Measurements from ENCODE around the gene DSCAML1. TPM values are rescaled to one million over a fixed set of nuclear protein-coding genes. Genes with fewer than 3 reads are reported as not detected.

Gene DSCAML1
- total and polyA plus RNA-seq, 10 of the 15 experiments (the other 5 are each of a cell fraction or from before 2014, with no cell fraction given), result 0.03 to 0.18 (median 0.06) TPM; not detected in 1

GRCh38 chr11:117836077-117836960 is 39.3 kb upstream of the DSCAML1 start:
- H4K20me1 ChIP-seq (ENCODE audit: control insufficient read depth, insufficient read depth), result no peaks in the 10 kb centered on the region
- in situ Hi-C loops (cut with MboI), result no loop called here
- POLR2A ChIA-PET, result no interaction called here
- H3K4me1 ChIP-seq (ENCODE audit: control insufficient read depth, insufficient read depth, low read length), result no peaks in the 10 kb centered on the region
- ATAC-seq (no peak), DNase-seq (ENCODE audit: low read depth, low spot score) (no peak), FAIRE-seq (no peak)
- no TSS peak for BruUV-seq (replicated peaks)
- no peak overlapping the region for H3K4me3 ChIP-seq
- RAD21 ChIA-PET (ENCODE audit: unreplicated experiment), result interaction anchor here (1.5 to 22.6 kb wide), 2 partner anchors 28 to 110 kb away, joined by 5 to 393 read pairs; no protein-coding TSS in a partner anchor
- CTCF ChIA-PET, result interaction anchor here (1.0 to 4.9 kb wide), 5 partner anchors 8 to 216 kb away, joined by 3 to 34 read pairs (median 20); no protein-coding TSS in a partner anchor
- TF ChIP-seq FOXK2 (IDR thresholded peaks at IDR 0.05) (no peak), TAF1 (IDR thresholded peaks at IDR 0.05; ENCODE audit: borderline replicate concordance, low read depth, low read length) (no peak), EZH2 (IDR thresholded peaks at IDR 0.05; ENCODE audit: borderline replicate concordance, control insufficient read depth, low read depth, low read length) (no peak), NBN (IDR thresholded peaks at IDR 0.05) (no peak), ATF3 (IDR thresholded peaks at IDR 0.05; ENCODE audit: borderline replicate concordance, extremely low read depth, low read depth, low read length) (no peak), IKZF1 (conservative IDR thresholded peaks at IDR 0.05) (no peak), MEF2B (IDR thresholded peaks at IDR 0.05; ENCODE audit: partially characterized antibody, poor library complexity, severe bottlenecking) (no peak)
- TF ChIP-seq, protein P1, sequence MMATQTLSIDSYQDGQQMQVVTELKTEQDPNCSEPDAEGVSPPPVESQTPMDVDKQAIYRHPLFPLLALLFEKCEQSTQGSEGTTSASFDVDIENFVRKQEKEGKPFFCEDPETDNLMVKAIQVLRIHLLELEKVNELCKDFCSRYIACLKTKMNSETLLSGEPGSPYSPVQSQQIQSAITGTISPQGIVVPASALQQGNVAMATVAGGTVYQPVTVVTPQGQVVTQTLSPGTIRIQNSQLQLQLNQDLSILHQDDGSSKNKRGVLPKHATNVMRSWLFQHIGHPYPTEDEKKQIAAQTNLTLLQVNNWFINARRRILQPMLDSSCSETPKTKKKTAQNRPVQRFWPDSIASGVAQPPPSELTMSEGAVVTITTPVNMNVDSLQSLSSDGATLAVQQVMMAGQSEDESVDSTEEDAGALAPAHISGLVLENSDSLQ (IDR thresholded peaks at IDR 0.05), result no peak
- no peaks in the 10 kb centered on the region for H3K79me2 ChIP-seq (ENCODE audit: control insufficient read depth, insufficient read depth, low read length)
- intact Hi-C loops (cut with micrococcal nuclease; ENCODE audit: unreplicated experiment), result no loop called here
- H2AFZ ChIP-seq (ENCODE audit: control insufficient read depth, low read depth, low read length), result no peak overlapping the region
- H3K27me3 ChIP-seq (replicated peaks in 1 of 2; ENCODE audit: control insufficient read depth in 2 of 2, insufficient read depth in 2 of 2, low read length in 1 of 2), result peaks cover 0 to 7% of the 10 kb centered on the region in 2 experiments; a peak in 1 of 4 replicates
- no peak overlapping the region for H3K9ac ChIP-seq (ENCODE audit: control insufficient read depth, insufficient read depth, low read length)
- SMC1A ChIA-PET (ENCODE audit: uncharacterized antibody, unreplicated experiment), result interaction anchor here (1.0 kb wide), 1 partner anchor 110 kb away, joined by 3 read pairs; no protein-coding TSS in a partner anchor
- H3K27ac ChIP-seq (ENCODE audit: control insufficient read depth, insufficient read depth), result no peak overlapping the region
- 12% methylated on average over 13 of the region's 14 CpGs for WGBS (ENCODE audit: insufficient coverage, insufficient replicate concordance, low lambda C conversion rate, missing lambda C conversion rate)
- no peak overlapping the region for H3K4me2 ChIP-seq (ENCODE audit: control insufficient read depth, insufficient read depth)
- H3K9me3 ChIP-seq (replicated peaks; ENCODE audit: control insufficient read depth, insufficient read depth, low read length), result no peaks in the 10 kb centered on the region
- H3K36me3 ChIP-seq (ENCODE audit: control insufficient read depth in 2 of 2, insufficient read depth in 2 of 2, low read length in 1 of 2), result no peaks in the 10 kb centered on the region

Data from GM12878 (cell line).